ENCODE results near the gene DNAH6. TPM values are rescaled to one million over a fixed set of nuclear protein-coding genes. Genes with fewer than 3 reads are reported as not detected.
"Not testable (repeated sequence)": the region's sequence is repeated elsewhere in the genome, so short reads cannot be mapped to it uniquely, and the experiment has no call there.

The DNAH6 gene
- polyA plus RNA-seq, 5 donors: 3.0 to 5.7 (median 4.6) TPM

- no peak for DNase-seq
These were observed 349.0 kb downstream of the DNAH6 start for GRCh38 chr2:84865181-84865783.

- no peak for DNase-seq
These were observed 349.8 kb downstream of the DNAH6 start for GRCh38 chr2:84866122-84866521.

- not testable (repeated sequence) for DNase-seq
These were observed 352.0 kb downstream of the DNAH6 start for GRCh38 chr2:84868327-84868726.

Other genes with a start within 250 kb of the DNAH6 start
- gene SUCLG1, start 57.2 kb upstream of the DNAH6 start, polyA plus RNA-seq (ENCODE audit: insufficient read depth in 1 of 5, insufficient read length in 5 of 5, low replicate concordance in 1 of 5): 100 to 1,000 TPM; 103 to 132 (median 121) TPM